AG04450 (cell line): ENCODE results near the gene SCUBE1. TPM values are rescaled to one million over a fixed set of nuclear protein-coding genes. Genes with fewer than 3 reads are reported as not detected.

Source experiments
- CTCF ChIA-PET: fragments of 300-600, 350-600 bp; formaldehyde crosslinking; extraction: SDS; loops from one replicate; lab custom pipeline; 2022; ENCODE audit warnings: antibody characterized with exemption, inconsistent platforms; lab: Charles Lee
- POLR2A ChIA-PET: fragments of 350-600 bp; formaldehyde crosslinking; extraction: SDS; loops from one replicate; lab custom pipeline; 2021; ENCODE audit warnings: antibody characterized with exemption, inconsistent platforms; lab: Yijun Ruan, JAX
- DNase-seq: peaks from one replicate; pipeline ENCODE4 v3.0.0-alpha.2; 2011; ENCODE audit warnings: low read depth, low spot score
- H3K27ac ChIP-seq: one replicate; pipeline ENCODE4 v1.5.1; 2012; ENCODE audit warnings: low read depth, low read length, control low read depth
- H3K27me3 ChIP-seq: one replicate; pipeline ENCODE4 v1.6.0; 2012; ENCODE audit warnings: low read length; ENCODE audit not compliant: control insufficient read depth, insufficient read depth
- H3K4me3 ChIP-seq: 2 replicates; pipeline ENCODE4 v1.5.1; 2011; ENCODE audit warnings: mild to moderate bottlenecking, low read depth, low read length, control low read depth
- H3K9me3 ChIP-seq: 2 replicates; pipeline ENCODE4 v1.5.1; 2012; ENCODE audit warnings: low read length; ENCODE audit not compliant: control insufficient read depth, insufficient read depth
- polyA plus RNA-seq: library from polyadenylated mRNA; depleted of rRNA; stranded (reverse); fragments of >200 nt; gene quantifications from 2 replicates; pipeline ENCODE4 v1.2.3, GENCODE V29; 2011
- TF ChIP-seq, protein P1 (sequence below): IDR thresholded peaks from 2 replicates; pipeline ENCODE4 v1.5.1; 2011; ENCODE audit warnings: low read depth, low read length, control low read depth, inconsistent platforms

The SCUBE1 gene
- polyA plus RNA-seq, 1 experiment = not detected

DNA sequence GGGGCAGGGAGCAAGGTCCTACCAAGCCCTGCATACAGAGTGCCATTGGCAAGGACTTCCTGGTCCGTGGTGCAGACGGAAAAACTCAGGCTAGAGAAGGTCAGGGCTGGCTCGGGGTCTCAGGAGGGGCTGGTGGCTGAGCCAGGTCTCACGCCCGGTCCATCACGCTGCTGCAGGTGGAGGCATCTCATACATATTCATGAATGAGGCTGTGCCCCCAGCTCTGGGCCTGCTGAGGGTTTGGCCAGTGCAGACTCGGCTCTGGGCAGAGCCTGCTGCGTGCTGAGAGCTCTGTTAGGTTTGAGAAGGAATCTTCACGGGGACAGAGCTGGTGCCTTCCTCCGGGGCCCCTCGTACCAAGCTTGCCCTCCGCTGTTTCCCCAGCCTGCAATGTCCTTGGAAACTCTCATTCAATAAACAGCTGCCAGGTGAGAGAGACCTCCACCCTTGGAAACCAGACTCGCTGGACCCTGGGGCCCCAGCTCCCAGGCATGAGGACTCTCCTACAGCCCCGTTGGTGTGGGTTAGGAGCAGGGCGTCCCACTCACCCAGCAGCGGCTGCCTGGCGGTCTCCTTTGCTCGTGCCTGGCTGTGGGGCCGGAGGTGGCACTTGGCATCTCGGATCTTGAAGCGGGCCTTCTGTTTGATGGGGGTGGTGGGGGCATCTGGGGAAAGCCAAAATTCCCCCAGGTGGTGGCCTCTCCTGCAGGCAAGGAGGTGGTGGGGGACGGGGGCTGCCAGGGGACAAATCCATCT is 122.4 kb downstream of the SCUBE1 start:
- Histone ChIP-seq H3K4me3 (no peak overlapping the region), H3K9me3 (no peaks in the 10 kb centered on the region; the same call in 1 of the 2 replicates), H3K27ac (no peak overlapping the region), H3K27me3 (peaks cover 26% of the 10 kb centered on the region)
- DNase-seq = no peak
- ChIA-PET CTCF (interaction anchor here (0.7 kb wide), 1 partner anchor 11 kb away, joined by 3 read pairs; no protein-coding TSS in a partner anchor), POLR2A (interaction anchor here (0.6 kb wide), 1 partner anchor 8 kb away, joined by 6 read pairs; no protein-coding TSS in a partner anchor)
- TF ChIP-seq, protein P1, sequence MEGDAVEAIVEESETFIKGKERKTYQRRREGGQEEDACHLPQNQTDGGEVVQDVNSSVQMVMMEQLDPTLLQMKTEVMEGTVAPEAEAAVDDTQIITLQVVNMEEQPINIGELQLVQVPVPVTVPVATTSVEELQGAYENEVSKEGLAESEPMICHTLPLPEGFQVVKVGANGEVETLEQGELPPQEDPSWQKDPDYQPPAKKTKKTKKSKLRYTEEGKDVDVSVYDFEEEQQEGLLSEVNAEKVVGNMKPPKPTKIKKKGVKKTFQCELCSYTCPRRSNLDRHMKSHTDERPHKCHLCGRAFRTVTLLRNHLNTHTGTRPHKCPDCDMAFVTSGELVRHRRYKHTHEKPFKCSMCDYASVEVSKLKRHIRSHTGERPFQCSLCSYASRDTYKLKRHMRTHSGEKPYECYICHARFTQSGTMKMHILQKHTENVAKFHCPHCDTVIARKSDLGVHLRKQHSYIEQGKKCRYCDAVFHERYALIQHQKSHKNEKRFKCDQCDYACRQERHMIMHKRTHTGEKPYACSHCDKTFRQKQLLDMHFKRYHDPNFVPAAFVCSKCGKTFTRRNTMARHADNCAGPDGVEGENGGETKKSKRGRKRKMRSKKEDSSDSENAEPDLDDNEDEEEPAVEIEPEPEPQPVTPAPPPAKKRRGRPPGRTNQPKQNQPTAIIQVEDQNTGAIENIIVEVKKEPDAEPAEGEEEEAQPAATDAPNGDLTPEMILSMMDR = no peak

- DNase-seq = no peak
- Histone ChIP-seq H3K9me3 (no peaks in the 10 kb centered on the region; the same call in 1 of the 2 replicates), H3K27ac (no peak overlapping the region), H3K27me3 (peaks cover 29% of the 10 kb centered on the region), H3K4me3 (no peak overlapping the region)
- CTCF ChIA-PET = no interaction called here
- TF ChIP-seq, protein P1 = no peak
- POLR2A ChIA-PET = no interaction called here
Observed at GRCh38 chr22:43218786-43219185, 124.4 kb downstream of the SCUBE1 start.

GRCh38 chr22:43217285-43218030 is 125.7 kb downstream of the SCUBE1 start:
- ChIA-PET POLR2A (no interaction called here), CTCF (interaction anchor here (0.6 kb wide), 1 partner anchor 171 kb away, joined by 5 read pairs; no protein-coding TSS in a partner anchor)
- no peak overlapping the region for H3K4me3 ChIP-seq
- peaks cover 27% of the 10 kb centered on the region for H3K27me3 ChIP-seq
- H3K9me3 ChIP-seq = no peaks in the 10 kb centered on the region; the same call in 1 of the 2 replicates
- no peak overlapping the region for H3K27ac ChIP-seq
- TF ChIP-seq, protein P1 = no peak
- no peak for DNase-seq

- no peak for DNase-seq
- Histone ChIP-seq H3K27ac (no peak overlapping the region), H3K4me3 (no peak overlapping the region), H3K27me3 (peaks cover 24% of the 10 kb centered on the region), H3K9me3 (no peaks in the 10 kb centered on the region; the same call in 1 of the 2 replicates)
- CTCF ChIA-PET = interaction anchor here (0.6 kb wide), 1 partner anchor 172 kb away, joined by 5 read pairs; no protein-coding TSS in a partner anchor
- TF ChIP-seq, protein P1 = no peak
- POLR2A ChIA-PET = no interaction called here
Observed at GRCh38 chr22:43216738-43217137, 126.4 kb downstream of the SCUBE1 start.
